Measurements from ENCODE around the gene HECW1.

DNA sequence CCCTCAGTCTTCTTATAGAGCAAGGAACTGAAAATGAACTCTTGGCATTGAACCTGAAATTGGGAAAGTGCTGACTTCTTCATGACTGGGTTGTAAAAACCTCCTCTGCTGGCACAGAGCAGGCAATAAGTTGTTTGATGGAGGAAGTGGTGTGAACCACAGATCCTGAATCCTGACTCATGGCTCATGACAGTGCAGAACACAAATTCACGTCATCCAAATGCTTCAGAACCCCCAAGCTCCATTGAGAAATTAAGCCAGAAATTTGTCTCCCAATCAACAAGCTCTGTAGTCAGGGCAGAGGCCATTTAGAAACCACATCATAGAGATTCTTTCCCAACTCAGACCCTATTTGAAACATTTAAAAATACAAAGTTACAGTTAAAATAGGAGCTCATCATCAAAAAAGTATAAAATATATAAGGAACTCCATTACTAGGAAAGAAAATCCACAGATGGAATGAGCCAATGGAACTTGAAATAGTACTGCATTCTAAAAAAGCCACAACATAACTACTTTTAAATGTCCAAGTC, 460.1 kb downstream of the HECW1 start:
- TF ChIP-seq, protein P1, sequence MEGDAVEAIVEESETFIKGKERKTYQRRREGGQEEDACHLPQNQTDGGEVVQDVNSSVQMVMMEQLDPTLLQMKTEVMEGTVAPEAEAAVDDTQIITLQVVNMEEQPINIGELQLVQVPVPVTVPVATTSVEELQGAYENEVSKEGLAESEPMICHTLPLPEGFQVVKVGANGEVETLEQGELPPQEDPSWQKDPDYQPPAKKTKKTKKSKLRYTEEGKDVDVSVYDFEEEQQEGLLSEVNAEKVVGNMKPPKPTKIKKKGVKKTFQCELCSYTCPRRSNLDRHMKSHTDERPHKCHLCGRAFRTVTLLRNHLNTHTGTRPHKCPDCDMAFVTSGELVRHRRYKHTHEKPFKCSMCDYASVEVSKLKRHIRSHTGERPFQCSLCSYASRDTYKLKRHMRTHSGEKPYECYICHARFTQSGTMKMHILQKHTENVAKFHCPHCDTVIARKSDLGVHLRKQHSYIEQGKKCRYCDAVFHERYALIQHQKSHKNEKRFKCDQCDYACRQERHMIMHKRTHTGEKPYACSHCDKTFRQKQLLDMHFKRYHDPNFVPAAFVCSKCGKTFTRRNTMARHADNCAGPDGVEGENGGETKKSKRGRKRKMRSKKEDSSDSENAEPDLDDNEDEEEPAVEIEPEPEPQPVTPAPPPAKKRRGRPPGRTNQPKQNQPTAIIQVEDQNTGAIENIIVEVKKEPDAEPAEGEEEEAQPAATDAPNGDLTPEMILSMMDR (IDR thresholded peaks at IDR 0.05) = no peak
- TF ChIP-seq POLR2A (IDR thresholded peaks at IDR 0.05) = no peak

All from breast epithelium (tissue), 3 donors.